GM12872 (cell line): Measurements from ENCODE around the gene APOD.

Experiments used
- CTCF ChIP-seq: IDR thresholded peaks from 3 replicates; pipeline ENCODE4 v1.5.1; 2011; ENCODE audit warnings: low read depth, mild to moderate bottlenecking, low read length, moderate library complexity; ENCODE audit not compliant: insufficient read depth

APOD gene

GRCh38 chr3:195583831-195584542, at the start of gene APOD:
TSS of gene APOD (minus strand) at chr3:195583940. CDS start at chr3:195579461, 4,479 bp downstream.
- TF ChIP-seq CTCF = no peak

GRCh38 chr3:195616681-195617080, 32.9 kb upstream of the APOD start:
- no peak for TF ChIP-seq CTCF

GRCh38 chr3:195613468-195614069, 29.8 kb upstream of the APOD start:
- no peak for TF ChIP-seq CTCF

GRCh38 chr3:195612075-195612800, 28.5 kb upstream of the APOD start:
- no peak for TF ChIP-seq CTCF

GRCh38 chr3:195609229-195609628, 25.5 kb upstream of the APOD start:
- TF ChIP-seq CTCF = no peak

GRCh38 chr3:195601382-195601781, 17.6 kb upstream of the APOD start:
- no peak for TF ChIP-seq CTCF

GRCh38 chr3:195597848-195598247, 14.1 kb upstream of the APOD start:
- no peak for TF ChIP-seq CTCF
